Caco-2 (cell line): ENCODE data around the gene NKAPL. TPM values are rescaled to one million over a fixed set of nuclear protein-coding genes. Genes with fewer than 3 reads are reported as not detected.

Experiments
- BruUV-seq: library from RNA; stranded (reverse); fragments of 400-500 nt; replicated peaks from 2 replicates; lab custom pipeline; 2021; lab: Mats Ljungman, UMichigan
- CTCF ChIA-PET: fragments of 300-600 bp; sonication (Branson Sonifier 250); formaldehyde crosslinking; loops from one replicate; lab custom pipeline; 2022; ENCODE audit warnings: antibody characterized with exemption; lab: Charles Lee
- POLR2A ChIA-PET: fragments of 300-600 bp; sonication (Branson Sonifier 250); formaldehyde crosslinking; loops from one replicate; lab custom pipeline; 2022; ENCODE audit warnings: antibody characterized with exemption; lab: Charles Lee
- DNase-seq, 2 experiments: peaks; one replicate each; pipeline versions ENCODE4 v3.0.0 to v3.0.0-alpha.2; 2020 to 2022
- H3K27me3 ChIP-seq: replicated peaks from 2 replicates; pipeline ENCODE4 v1.6.0; 2011; ENCODE audit warnings: low read length; ENCODE audit not compliant: control insufficient read depth, insufficient read depth
- H3K36me3 ChIP-seq: 2 replicates; pipeline ENCODE4 v1.5.1; 2011; ENCODE audit warnings: low read length; ENCODE audit not compliant: control insufficient read depth, insufficient read depth
- H3K4me1 ChIP-seq: fragments of 250-450 bp; sonication (Bioruptor Pico); 2 replicates; pipeline ENCODE4 v1.5.1; 2020; ENCODE audit warnings: mild to moderate bottlenecking
- H3K4me3 ChIP-seq: 2 replicates; pipeline ENCODE4 v1.5.1; 2011; ENCODE audit warnings: low read depth, mild to moderate bottlenecking, control low read depth, low read length
- H3K9me3 ChIP-seq: fragments of 250-450 bp; sonication (Bioruptor Pico); 2 replicates; pipeline ENCODE4 v1.5.1; 2020; ENCODE audit warnings: mild to moderate bottlenecking, moderate library complexity
- H3K27ac Mint-ChIP-seq: one replicate; pipeline ENCODE4 v1.8.0; 2022; ENCODE audit warnings: mixed read lengths; ENCODE audit not compliant: unreplicated experiment
- H3K27me3 Mint-ChIP-seq: one replicate; pipeline ENCODE4 v1.8.0; 2022; ENCODE audit warnings: mixed read lengths; ENCODE audit not compliant: insufficient read depth, unreplicated experiment
- H3K36me3 Mint-ChIP-seq: one replicate; pipeline ENCODE4 v1.8.0; 2022; ENCODE audit warnings: mild to moderate bottlenecking, mixed read lengths; ENCODE audit not compliant: insufficient read depth, unreplicated experiment
- H3K4me1 Mint-ChIP-seq: one replicate; pipeline ENCODE4 v1.8.0; 2022; ENCODE audit warnings: low read depth, mixed read lengths; ENCODE audit not compliant: unreplicated experiment
- H3K4me3 Mint-ChIP-seq: one replicate; pipeline ENCODE4 v1.8.0; 2022; ENCODE audit warnings: mild to moderate bottlenecking, moderate library complexity, mixed read lengths; ENCODE audit not compliant: unreplicated experiment
- H3K9me3 Mint-ChIP-seq: one replicate; pipeline ENCODE4 v1.8.0; 2022; ENCODE audit warnings: mixed read lengths; ENCODE audit not compliant: unreplicated experiment
- intact Hi-C: fragments of 100-400 bp; cut with micrococcal nuclease; formaldehyde crosslinking; loops from one replicate; pipeline ENCODE4 v1.10.0; 2022; ENCODE audit not compliant: unreplicated experiment
- total RNA-seq: library from RNA; stranded (reverse); gene quantifications from 2 replicates; pipeline ENCODE4 v1.2.3, GENCODE V29; 2022
- TF ChIP-seq, protein P1 (sequence below), 2 experiments: fragments of 200-600 bp in 1 of 2; IDR thresholded peaks; 1 replicate in 1 of 2; 2 replicates in 1 of 2; pipeline versions ENCODE4 v1.5.1 to v1.8.0; 2011 to 2022; ENCODE audit warnings: antibody characterized with exemption in 1 of 2, control low read depth in 1 of 2, inconsistent platforms in 1 of 2, low read depth in 1 of 2, low read length in 1 of 2, mild to moderate bottlenecking in 1 of 2, moderate library complexity in 1 of 2; ENCODE audit not compliant: insufficient read depth in 1 of 2, severe bottlenecking in 1 of 2, unreplicated experiment in 1 of 2

Gene NKAPL
- total RNA-seq, 1 experiment from 2014 or later: not detected

DNA sequence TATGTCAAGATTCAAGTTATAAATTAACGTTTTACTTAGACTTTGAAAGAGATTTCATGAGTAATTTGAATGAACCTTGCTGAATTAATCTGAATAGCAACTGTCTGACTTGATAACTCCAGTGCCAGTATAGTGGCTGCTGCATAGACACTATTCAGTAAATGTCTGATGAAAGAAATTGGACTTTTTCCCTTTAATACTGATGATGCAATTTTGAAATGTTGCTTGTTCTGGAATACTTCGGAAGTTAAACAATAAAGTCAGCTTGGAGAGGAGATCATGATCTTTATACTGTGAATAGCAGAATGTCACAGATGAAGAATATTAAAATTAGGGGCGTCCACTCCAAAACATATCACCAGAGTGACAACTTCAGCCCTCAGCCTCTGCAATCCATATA, 18.6 kb downstream of the NKAPL start:
- H3K27ac Mint-ChIP-seq: no peak overlapping the region
- no peaks in the 10 kb centered on the region for H3K36me3 ChIP-seq
- intact Hi-C loops: no loop called here
- H3K27me3 Mint-ChIP-seq: no peaks in the 10 kb centered on the region
- H3K4me1 Mint-ChIP-seq: peaks cover 10% of the 10 kb centered on the region
- BruUV-seq: no TSS peak
- H3K36me3 Mint-ChIP-seq: no peaks in the 10 kb centered on the region
- H3K4me1 ChIP-seq: 0 out of 2 replicates have a peak, but pooled peaks cover 4% of the 10 kb centered on the region
- no peaks in the 10 kb centered on the region for H3K9me3 ChIP-seq
- H3K4me3 ChIP-seq: no peak overlapping the region
- no peak overlapping the region for H3K4me3 Mint-ChIP-seq
- ChIA-PET POLR2A (no interaction called here), CTCF (no interaction called here)
- DNase-seq: no peak
- TF ChIP-seq, protein P1, sequence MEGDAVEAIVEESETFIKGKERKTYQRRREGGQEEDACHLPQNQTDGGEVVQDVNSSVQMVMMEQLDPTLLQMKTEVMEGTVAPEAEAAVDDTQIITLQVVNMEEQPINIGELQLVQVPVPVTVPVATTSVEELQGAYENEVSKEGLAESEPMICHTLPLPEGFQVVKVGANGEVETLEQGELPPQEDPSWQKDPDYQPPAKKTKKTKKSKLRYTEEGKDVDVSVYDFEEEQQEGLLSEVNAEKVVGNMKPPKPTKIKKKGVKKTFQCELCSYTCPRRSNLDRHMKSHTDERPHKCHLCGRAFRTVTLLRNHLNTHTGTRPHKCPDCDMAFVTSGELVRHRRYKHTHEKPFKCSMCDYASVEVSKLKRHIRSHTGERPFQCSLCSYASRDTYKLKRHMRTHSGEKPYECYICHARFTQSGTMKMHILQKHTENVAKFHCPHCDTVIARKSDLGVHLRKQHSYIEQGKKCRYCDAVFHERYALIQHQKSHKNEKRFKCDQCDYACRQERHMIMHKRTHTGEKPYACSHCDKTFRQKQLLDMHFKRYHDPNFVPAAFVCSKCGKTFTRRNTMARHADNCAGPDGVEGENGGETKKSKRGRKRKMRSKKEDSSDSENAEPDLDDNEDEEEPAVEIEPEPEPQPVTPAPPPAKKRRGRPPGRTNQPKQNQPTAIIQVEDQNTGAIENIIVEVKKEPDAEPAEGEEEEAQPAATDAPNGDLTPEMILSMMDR (IDR thresholded peaks at IDR 0.05; ENCODE audit: insufficient read depth in 1 of 2, low read depth in 1 of 2, low read length in 1 of 2, severe bottlenecking in 1 of 2, unreplicated experiment in 1 of 2): no peak
- H3K27me3 ChIP-seq: no peaks in the 10 kb centered on the region
- H3K9me3 Mint-ChIP-seq: no peaks in the 10 kb centered on the region

DNA sequence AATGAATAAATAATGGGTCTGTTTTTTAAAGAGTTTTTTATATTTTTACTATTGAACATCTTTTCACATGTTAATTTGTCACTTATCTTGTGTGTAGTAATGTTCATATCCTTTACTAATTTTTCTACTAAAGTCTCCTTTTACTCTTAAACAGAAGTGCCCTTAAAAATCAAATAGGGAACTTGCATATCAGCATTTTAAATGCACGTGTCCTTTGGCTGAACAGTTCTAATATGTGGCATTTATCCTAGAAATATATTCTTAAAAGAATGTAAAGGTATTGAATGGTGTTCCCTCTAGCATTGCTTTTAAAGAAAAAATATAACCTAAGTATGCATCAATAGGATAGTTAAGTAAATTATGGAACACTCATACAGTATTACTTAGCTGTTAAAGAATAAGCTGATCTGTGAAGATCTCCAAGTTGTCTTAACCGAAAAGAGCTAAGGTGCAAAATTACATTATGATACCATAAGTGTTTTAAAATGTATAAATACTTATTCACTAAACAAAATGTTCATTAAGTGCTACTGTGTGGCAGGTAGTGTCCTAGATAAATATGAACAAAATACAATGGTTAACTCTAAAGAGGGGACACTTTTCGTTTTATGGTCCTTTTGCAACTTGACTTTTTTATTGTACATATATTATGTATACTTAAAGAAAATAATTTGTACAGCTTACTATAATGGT, 21.6 kb downstream of the NKAPL start:
- no peak for DNase-seq
- H3K27me3 Mint-ChIP-seq: no peaks in the 10 kb centered on the region
- H3K9me3 Mint-ChIP-seq: no peaks in the 10 kb centered on the region
- no TSS peak for BruUV-seq
- H3K27me3 ChIP-seq: no peaks in the 10 kb centered on the region
- peaks cover 10% of the 10 kb centered on the region for H3K4me1 Mint-ChIP-seq
- no peak overlapping the region for H3K27ac Mint-ChIP-seq
- H3K4me3 Mint-ChIP-seq: peak overlapping the region; percentile 85
- ChIA-PET POLR2A (interaction anchor here (0.5 to 0.6 kb wide), 2 partner anchors 62 to 1108 kb away, joined by 3 to 6 read pairs; no protein-coding TSS in a partner anchor), CTCF (interaction anchor here (1.0 to 2.2 kb wide), 2 partner anchors 75 to 103 kb away, joined by 3 to 14 read pairs; no protein-coding TSS in a partner anchor)
- H3K4me1 ChIP-seq: 0 out of 2 replicates have a peak, but pooled peaks cover 4% of the 10 kb centered on the region
- intact Hi-C loops: loop anchor here (1.0 to 5.0 kb wide), 5 partner anchors 13 to 103 kb away; partner anchors contain the start of genes ZKSCAN3, ZKSCAN4, ZSCAN26 and ZSCAN31
- no peaks in the 10 kb centered on the region for H3K36me3 Mint-ChIP-seq
- no peaks in the 10 kb centered on the region; the same call in 1 of the 2 replicates for H3K36me3 ChIP-seq
- H3K9me3 ChIP-seq: no peaks in the 10 kb centered on the region
- H3K4me3 ChIP-seq: peak overlapping the region; percentile 74
- TF ChIP-seq, protein P1 (IDR thresholded peaks at IDR 0.05; ENCODE audit: insufficient read depth in 1 of 2, low read depth in 1 of 2, low read length in 1 of 2, severe bottlenecking in 1 of 2, unreplicated experiment in 1 of 2): no peak

DNA sequence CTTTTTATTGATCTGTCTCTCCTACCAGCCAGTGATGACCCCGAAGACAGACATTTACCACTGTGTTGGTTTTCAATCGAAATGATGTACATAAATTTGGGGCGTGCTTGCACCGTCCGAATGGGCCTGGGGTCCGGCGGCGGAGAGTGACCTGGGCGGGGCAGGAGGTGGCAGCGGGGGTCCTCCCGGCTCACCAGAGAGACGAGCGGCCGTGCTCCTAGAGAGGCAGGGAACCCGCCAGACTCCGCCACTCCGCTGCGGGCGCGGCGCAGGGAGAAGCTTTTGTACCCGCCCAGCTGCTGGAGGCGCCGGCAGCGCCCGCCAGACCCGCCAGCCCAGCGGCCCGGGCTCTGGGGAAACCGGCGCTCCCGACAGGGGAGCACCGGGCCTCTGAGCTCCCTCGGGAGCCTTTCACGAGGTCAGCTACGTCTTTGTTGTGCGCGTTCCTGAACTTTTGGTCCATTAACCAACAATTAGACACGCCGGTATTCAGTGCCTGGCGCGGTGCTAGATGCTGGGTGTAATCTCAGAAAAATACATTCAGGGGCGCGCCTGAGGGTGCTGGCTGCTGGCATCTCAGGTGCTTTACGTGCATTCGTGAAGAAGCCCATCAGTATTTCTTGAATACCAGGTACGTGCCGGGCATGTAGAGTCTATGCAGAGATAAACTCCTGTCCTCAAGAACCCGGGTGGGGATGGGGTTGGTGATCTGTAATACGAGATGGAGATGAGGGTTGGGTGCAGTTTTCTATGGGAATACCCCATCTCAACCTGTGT, 22.4 kb downstream of the NKAPL start, which contains the start of gene PGBD1:
PGBD1 (plus strand) TSS at position 285 of the 777 bp plus-strand sequence. CDS start 2,242 bp downstream, outside the sequence.
- Mint-ChIP-seq H3K9me3 (no peaks in the 10 kb centered on the region), H3K36me3 (peaks cover 4% of the 10 kb centered on the region)
- no TSS peak for BruUV-seq

More for the DNA sequence above, 22.4 kb downstream of the NKAPL start, which contains the start of gene PGBD1:
- H3K36me3 ChIP-seq: no peaks in the 10 kb centered on the region; the same call in 1 of the 2 replicates
- no peaks in the 10 kb centered on the region for H3K27me3 ChIP-seq
- H3K4me1 ChIP-seq: 0 out of 2 replicates have a peak, but pooled peaks cover 4% of the 10 kb centered on the region
- POLR2A ChIA-PET: interaction anchor here (0.5 to 0.7 kb wide), 5 partner anchors 14 to 1109 kb away, joined by 3 to 6 read pairs (median 4); partner anchors contain the start of gene ZSCAN26
- Mint-ChIP-seq H3K4me1 (peaks cover 10% of the 10 kb centered on the region), H3K27me3 (no peaks in the 10 kb centered on the region), H3K4me3 (peak within 1 kb of the TSS; percentile 85), H3K27ac (no peak within 1 kb of the TSS)
- TF ChIP-seq, protein P1 (IDR thresholded peaks at IDR 0.05; ENCODE audit: insufficient read depth in 1 of 2, low read depth in 1 of 2, low read length in 1 of 2, severe bottlenecking in 1 of 2, unreplicated experiment in 1 of 2): no peak
- peak; percentile 81 to 84 for DNase-seq
- intact Hi-C loops: loop anchor here (1.0 to 5.0 kb wide), 5 partner anchors 14 to 102 kb away; partner anchors contain the start of genes ZKSCAN3, ZKSCAN4, ZSCAN26 and ZSCAN31
- H3K9me3 ChIP-seq: no peaks in the 10 kb centered on the region
- CTCF ChIA-PET: interaction anchor here (1.0 to 2.2 kb wide), 2 partner anchors 75 to 102 kb away, joined by 3 to 14 read pairs; no protein-coding TSS in a partner anchor
- H3K4me3 ChIP-seq: peak within 1 kb of the TSS; percentile 74
